ENCODE results near the gene MORN3. TPM values are rescaled to one million over a fixed set of nuclear protein-coding genes. Genes with fewer than 3 reads are reported as not detected.

MORN3 gene
- total and polyA plus RNA-seq, 7 donors, result 0.90 to 1.2 TPM; not detected in 5

- H3K27me3 ChIP-seq, result no peaks in the 10 kb centered on the region
- no peak for DNase-seq
- no peaks in the 10 kb centered on the region for H3K36me3 ChIP-seq
- 28 to 80% methylated on average over 16 of the region's 16 CpGs for WGBS, 2 donors
- no peak overlapping the region for H3K4me3 ChIP-seq
- TF ChIP-seq CTCF (IDR thresholded peaks at IDR 0.05), result no peak
- TF ChIP-seq EP300 (IDR thresholded peaks at IDR 0.05), result no peak
- no peak for TF ChIP-seq POLR2AphosphoS5 (IDR thresholded peaks at IDR 0.05)
- intact Hi-C loops (cut with DNase I), result no loop called here
- no peaks in the 10 kb centered on the region for H3K4me1 ChIP-seq
- H3K27ac ChIP-seq, result no peak overlapping the region
- H3K9me3 ChIP-seq, result no peaks in the 10 kb centered on the region
Measured at GRCh38 chr12:121652767-121653497, 16.5 kb downstream of the MORN3 start.

- H3K36me3 ChIP-seq, result no peaks in the 10 kb centered on the region
- intact Hi-C loops (cut with DNase I), result no loop called here
- no peak for DNase-seq
- H3K27ac ChIP-seq, result no peak overlapping the region
- no peak overlapping the region for H3K4me3 ChIP-seq
- WGBS, 2 donors, result 92 to 95% methylated on average over 8 of the region's 8 CpGs
- no peak for TF ChIP-seq CTCF (IDR thresholded peaks at IDR 0.05)
- H3K27me3 ChIP-seq, result no peaks in the 10 kb centered on the region
- H3K4me1 ChIP-seq, result no peaks in the 10 kb centered on the region
- H3K9me3 ChIP-seq, result no peaks in the 10 kb centered on the region
Measured at GRCh38 chr12:121651320-121651719, 18.1 kb downstream of the MORN3 start.

GRCh38 chr12:121649819-121650353 is 19.6 kb downstream of the MORN3 start:
- Histone ChIP-seq H3K4me1 (no peaks in the 10 kb centered on the region), H3K27ac (no peak overlapping the region), H3K27me3 (no peaks in the 10 kb centered on the region), H3K36me3 (no peaks in the 10 kb centered on the region), H3K9me3 (no peaks in the 10 kb centered on the region), H3K4me3 (no peak overlapping the region)
- TF ChIP-seq CTCF (IDR thresholded peaks at IDR 0.05) (no peak), POLR2A (IDR thresholded peaks at IDR 0.05) (no peak), EP300 (IDR thresholded peaks at IDR 0.05) (no peak), POLR2AphosphoS5 (IDR thresholded peaks at IDR 0.05) (no peak)
- WGBS, 2 donors, result 77 to 92% methylated on average over 8 of the region's 8 CpGs
- intact Hi-C loops (cut with DNase I), result no loop called here
- DNase-seq, result no peak

GRCh38 chr12:121649322-121649721 is 20.1 kb downstream of the MORN3 start:
- Histone ChIP-seq H3K9me3 (no peaks in the 10 kb centered on the region), H3K36me3 (no peaks in the 10 kb centered on the region), H3K27me3 (no peaks in the 10 kb centered on the region), H3K4me1 (no peaks in the 10 kb centered on the region), H3K4me3 (no peak overlapping the region), H3K27ac (no peak overlapping the region)
- intact Hi-C loops (cut with DNase I), result no loop called here
- DNase-seq, result no peak
- no peak for TF ChIP-seq POLR2AphosphoS5 (IDR thresholded peaks at IDR 0.05)
- TF ChIP-seq CTCF (IDR thresholded peaks at IDR 0.05), result no peak
- TF ChIP-seq EP300 (IDR thresholded peaks at IDR 0.05), result no peak
- no peak for TF ChIP-seq POLR2A (IDR thresholded peaks at IDR 0.05)
- 82 to 86% methylated on average over 5 of the region's 5 CpGs for WGBS, 2 donors
